Endometrial microvascular endothelial cells (primary cell): Measurements from ENCODE around the gene HCRTR1. TPM values are rescaled to one million over a fixed set of nuclear protein-coding genes. Genes with fewer than 3 reads are reported as not detected.

Experiments
- in situ Hi-C: cut with HindIII; loops from 2 replicates; pipeline ENCODE4 v1.10.0; 2017; ENCODE audit warnings: low sequenced_read_pairs, low pct_unique_long_range_greater_than_20kb; ENCODE audit errors: inconsistent ontology term
- total RNA-seq: library from RNA; depleted of rRNA; stranded (reverse); fragments of >200 nt; gene quantifications from one replicate; pipeline ENCODE4 v1.2.3, GENCODE V29; 2015; ENCODE audit errors: inconsistent ontology term

HCRTR1 gene
- total RNA-seq, 1 donor from 2014 or later: not detected

GRCh38 chr1:31674626-31675025 lies 57.1 kb downstream of the HCRTR1 start:
- in situ Hi-C loops: no loop called here

GRCh38 chr1:31675161-31675560 lies 57.7 kb downstream of the HCRTR1 start:
- in situ Hi-C loops: no loop called here

- in situ Hi-C loops: no loop called here
Measured at GRCh38 chr1:31675756-31676155, 58.3 kb downstream of the HCRTR1 start.

Other genes starting within 250 kb of the HCRTR1 start
- not detected for gene FABP3, start 244.6 kb upstream of the HCRTR1 start, total RNA-seq
- gene SERINC2, start 204.5 kb upstream of the HCRTR1 start, total RNA-seq: 10.0 TPM
- gene TINAGL1, start 41.2 kb upstream of the HCRTR1 start, total RNA-seq: 986 TPM
- 126 TPM for gene PEF1, start 27.2 kb downstream of the HCRTR1 start, total RNA-seq
- gene COL16A1, start 86.3 kb downstream of the HCRTR1 start, total RNA-seq: 0.28 TPM
- 0.19 TPM for gene ADGRB2, start 146.7 kb downstream of the HCRTR1 start, total RNA-seq
- 74.4 TPM for gene SPOCD1, start 198.3 kb downstream of the HCRTR1 start, total RNA-seq